ENCODE data around the gene MESP1.

Gene MESP1

DNA sequence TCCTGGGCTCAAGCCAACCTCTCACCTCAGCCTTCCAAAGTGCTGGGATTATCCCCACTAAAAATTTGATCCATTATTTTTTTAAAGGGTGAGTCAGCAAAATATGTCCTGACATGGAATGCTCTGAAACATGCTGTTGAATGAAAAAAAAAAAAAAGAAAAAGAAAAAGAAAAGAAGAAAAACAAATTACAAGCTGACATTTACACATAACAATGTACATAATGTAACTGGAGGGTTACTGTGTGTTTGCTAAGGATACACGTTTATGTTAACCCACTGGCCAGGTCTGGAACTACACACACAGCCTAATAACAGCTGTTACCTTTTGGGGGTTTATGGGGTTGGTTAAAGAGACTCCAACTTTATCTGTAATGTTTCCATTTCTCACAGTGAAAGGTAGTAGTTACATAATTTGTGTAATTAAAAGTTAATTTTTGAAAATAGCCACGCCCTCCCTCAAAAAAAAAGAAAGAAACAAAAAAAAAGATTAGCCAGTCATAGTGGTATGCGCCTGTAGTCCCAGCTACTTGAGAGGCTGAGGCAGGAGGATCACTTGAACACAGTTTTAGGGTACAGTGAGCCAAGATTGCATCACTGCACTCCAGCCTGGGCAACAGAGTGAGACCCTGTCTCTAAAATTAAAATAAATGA, 22.0 kb upstream of the MESP1 start:
- H3K27ac Mint-ChIP-seq, result no peak overlapping the region
- H3K27me3 Mint-ChIP-seq, result peaks cover 6% of the 10 kb centered on the region
- H3K4me1 Mint-ChIP-seq (ENCODE audit: low read depth), result peaks cover 1% of the 10 kb centered on the region
- no peaks in the 10 kb centered on the region for H3K9me3 Mint-ChIP-seq (ENCODE audit: low read depth)
- H3K4me3 Mint-ChIP-seq, result no peak overlapping the region
- H3K36me3 Mint-ChIP-seq, result no peaks in the 10 kb centered on the region

GRCh38 chr15:89770041-89770440, 19.0 kb upstream of the MESP1 start:
- Mint-ChIP-seq H3K4me1 (ENCODE audit: low read depth) (no peaks in the 10 kb centered on the region), H3K27me3 (peaks cover 2% of the 10 kb centered on the region), H3K9me3 (ENCODE audit: low read depth) (no peaks in the 10 kb centered on the region), H3K36me3 (no peaks in the 10 kb centered on the region), H3K27ac (peak overlapping the region; percentile 5), H3K4me3 (no peak overlapping the region)

GRCh38 chr15:89769366-89769765, 18.3 kb upstream of the MESP1 start:
- no peaks in the 10 kb centered on the region for H3K9me3 Mint-ChIP-seq (ENCODE audit: low read depth)
- no peaks in the 10 kb centered on the region for H3K4me1 Mint-ChIP-seq (ENCODE audit: low read depth)
- H3K27me3 Mint-ChIP-seq, result peaks cover 2% of the 10 kb centered on the region
- no peak overlapping the region for H3K4me3 Mint-ChIP-seq
- no peak overlapping the region for H3K27ac Mint-ChIP-seq
- H3K36me3 Mint-ChIP-seq, result no peaks in the 10 kb centered on the region

DNA sequence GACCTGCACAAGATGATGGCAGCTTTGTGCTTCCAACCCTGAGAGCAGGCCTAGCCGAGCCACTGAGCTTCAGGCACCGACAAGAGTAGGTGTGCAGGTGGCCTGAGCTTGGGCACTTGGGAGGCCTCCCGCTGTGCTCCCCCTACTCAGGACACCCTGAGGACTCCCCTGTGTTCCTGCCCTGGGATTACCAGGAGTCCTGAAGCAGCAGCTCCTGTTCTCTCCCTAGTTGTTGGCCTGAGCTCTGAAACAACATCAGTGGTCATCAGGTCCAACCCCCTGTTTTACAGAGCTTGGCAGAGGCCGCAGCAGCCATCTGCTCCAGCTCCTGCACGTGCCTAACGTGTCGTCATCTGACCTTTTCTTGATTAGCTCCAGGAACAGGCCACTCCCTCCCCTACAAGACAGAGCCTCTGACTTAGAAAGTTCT, 17.0 kb upstream of the MESP1 start:
- Mint-ChIP-seq H3K9me3 (ENCODE audit: low read depth) (no peaks in the 10 kb centered on the region), H3K4me3 (no peak overlapping the region), H3K4me1 (ENCODE audit: low read depth) (no peaks in the 10 kb centered on the region), H3K36me3 (no peaks in the 10 kb centered on the region), H3K27me3 (no peaks in the 10 kb centered on the region), H3K27ac (no peak overlapping the region)

GRCh38 chr15:89767411-89767915, 16.4 kb upstream of the MESP1 start:
- no peak overlapping the region for H3K27ac Mint-ChIP-seq
- H3K9me3 Mint-ChIP-seq (ENCODE audit: low read depth), result no peaks in the 10 kb centered on the region
- H3K4me3 Mint-ChIP-seq, result no peak overlapping the region
- H3K36me3 Mint-ChIP-seq, result no peaks in the 10 kb centered on the region
- H3K27me3 Mint-ChIP-seq, result no peaks in the 10 kb centered on the region
- no peaks in the 10 kb centered on the region for H3K4me1 Mint-ChIP-seq (ENCODE audit: low read depth)

DNA sequence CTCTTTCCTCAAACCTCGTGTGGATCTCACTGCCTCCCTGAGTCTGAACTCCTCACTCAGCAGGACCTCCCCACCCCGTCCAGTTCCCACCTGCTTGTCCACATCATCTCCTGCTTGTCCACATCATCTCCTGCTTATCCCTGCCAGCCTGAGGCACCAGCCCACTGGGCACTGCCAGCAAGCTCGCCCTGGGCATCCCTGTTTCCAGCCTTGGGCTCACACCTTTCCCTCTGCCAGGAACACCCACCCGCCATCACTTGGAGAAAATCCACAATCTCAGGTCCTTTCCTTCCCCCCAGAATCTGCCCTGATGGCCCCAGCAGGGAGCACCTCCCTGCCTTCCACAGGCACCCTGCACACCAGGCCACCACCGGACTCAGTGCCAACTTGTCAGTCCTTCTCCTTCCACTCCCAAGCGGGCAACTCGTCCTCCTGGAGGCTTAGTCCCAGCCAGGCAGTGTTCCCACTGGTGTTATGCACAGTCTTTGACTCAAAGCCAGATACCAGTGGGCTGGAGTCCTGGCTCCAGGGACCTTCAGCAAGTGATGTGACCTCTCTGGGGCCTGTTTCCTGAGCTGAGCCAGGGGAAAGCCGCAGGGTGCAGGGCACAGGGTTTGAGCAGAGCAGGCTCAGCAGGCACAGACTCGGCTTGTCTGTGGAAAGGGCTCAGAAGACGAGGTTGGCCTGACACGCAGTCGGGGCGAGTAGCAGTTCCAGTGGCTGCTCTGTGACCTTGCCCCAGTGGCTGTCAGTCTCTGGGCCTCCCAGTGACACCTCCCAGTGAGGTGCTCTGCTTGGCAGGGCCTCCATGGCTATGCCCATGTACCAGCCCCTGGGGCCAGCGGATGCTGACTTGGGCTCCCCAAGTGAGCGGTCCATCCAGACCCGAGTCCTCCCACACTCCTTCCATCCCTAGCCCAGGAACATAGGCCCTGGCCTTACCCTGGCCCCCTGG, 15.6 kb upstream of the MESP1 start:
- Mint-ChIP-seq H3K27me3 (no peaks in the 10 kb centered on the region), H3K36me3 (no peaks in the 10 kb centered on the region), H3K4me1 (ENCODE audit: low read depth) (no peaks in the 10 kb centered on the region), H3K4me3 (no peak overlapping the region), H3K27ac (no peak overlapping the region), H3K9me3 (ENCODE audit: low read depth) (no peaks in the 10 kb centered on the region)

DNA sequence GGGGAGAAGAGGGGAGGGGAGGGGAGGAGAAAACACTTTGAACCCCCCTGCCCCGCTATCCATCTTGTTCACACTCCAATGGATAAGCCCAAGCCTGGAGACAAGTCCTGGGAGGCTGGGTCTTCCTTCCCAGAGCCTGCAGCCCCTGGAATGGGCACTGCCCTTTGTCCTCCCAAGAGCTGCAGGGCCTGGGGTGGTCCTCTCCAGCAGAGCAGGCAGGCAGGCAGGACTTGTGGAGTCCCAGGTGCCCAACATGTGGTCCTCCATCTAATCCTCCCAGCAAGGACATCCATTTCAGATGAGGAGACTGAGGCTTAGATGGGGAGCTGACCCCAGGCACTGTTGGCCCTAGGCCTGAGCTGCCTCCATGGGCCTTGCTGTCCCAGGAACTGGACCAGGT, 14.6 kb upstream of the MESP1 start:
- Mint-ChIP-seq H3K4me1 (ENCODE audit: low read depth) (no peaks in the 10 kb centered on the region), H3K9me3 (ENCODE audit: low read depth) (no peaks in the 10 kb centered on the region), H3K27me3 (no peaks in the 10 kb centered on the region), H3K27ac (no peak overlapping the region), H3K4me3 (no peak overlapping the region), H3K36me3 (no peaks in the 10 kb centered on the region)

GRCh38 chr15:89761929-89762328, 10.9 kb upstream of the MESP1 start:
- Mint-ChIP-seq H3K36me3 (no peaks in the 10 kb centered on the region), H3K9me3 (ENCODE audit: low read depth) (no peaks in the 10 kb centered on the region), H3K4me3 (no peak overlapping the region), H3K4me1 (ENCODE audit: low read depth) (no peaks in the 10 kb centered on the region), H3K27ac (no peak overlapping the region), H3K27me3 (peaks cover 2% of the 10 kb centered on the region)

GRCh38 chr15:89761009-89761831, 10.2 kb upstream of the MESP1 start:
- no peaks in the 10 kb centered on the region for H3K36me3 Mint-ChIP-seq
- no peaks in the 10 kb centered on the region for H3K4me1 Mint-ChIP-seq (ENCODE audit: low read depth)
- H3K9me3 Mint-ChIP-seq (ENCODE audit: low read depth), result no peaks in the 10 kb centered on the region
- H3K4me3 Mint-ChIP-seq, result no peak overlapping the region
- peaks cover 2% of the 10 kb centered on the region for H3K27me3 Mint-ChIP-seq
- H3K27ac Mint-ChIP-seq, result no peak overlapping the region

- H3K4me1 Mint-ChIP-seq (ENCODE audit: low read depth), result no peaks in the 10 kb centered on the region
- H3K36me3 Mint-ChIP-seq, result no peaks in the 10 kb centered on the region
- H3K27ac Mint-ChIP-seq, result no peak overlapping the region
- no peak overlapping the region for H3K4me3 Mint-ChIP-seq
- H3K27me3 Mint-ChIP-seq, result peaks cover 2% of the 10 kb centered on the region
- no peaks in the 10 kb centered on the region for H3K9me3 Mint-ChIP-seq (ENCODE audit: low read depth)
Observed at GRCh38 chr15:89760303-89761008, 9.4 kb upstream of the MESP1 start.

GRCh38 chr15:89759835-89760234, 8.8 kb upstream of the MESP1 start:
- Mint-ChIP-seq H3K4me3 (no peak overlapping the region), H3K4me1 (ENCODE audit: low read depth) (no peaks in the 10 kb centered on the region), H3K27ac (no peak overlapping the region), H3K27me3 (peaks cover 4% of the 10 kb centered on the region), H3K9me3 (ENCODE audit: low read depth) (no peaks in the 10 kb centered on the region), H3K36me3 (no peaks in the 10 kb centered on the region)

GRCh38 chr15:89758981-89759380, 7.9 kb upstream of the MESP1 start:
- peaks cover 6% of the 10 kb centered on the region for H3K27me3 Mint-ChIP-seq
- H3K36me3 Mint-ChIP-seq, result no peaks in the 10 kb centered on the region
- H3K4me1 Mint-ChIP-seq (ENCODE audit: low read depth), result no peaks in the 10 kb centered on the region
- no peak overlapping the region for H3K27ac Mint-ChIP-seq
- H3K4me3 Mint-ChIP-seq, result no peak overlapping the region
- H3K9me3 Mint-ChIP-seq (ENCODE audit: low read depth), result no peaks in the 10 kb centered on the region

DNA sequence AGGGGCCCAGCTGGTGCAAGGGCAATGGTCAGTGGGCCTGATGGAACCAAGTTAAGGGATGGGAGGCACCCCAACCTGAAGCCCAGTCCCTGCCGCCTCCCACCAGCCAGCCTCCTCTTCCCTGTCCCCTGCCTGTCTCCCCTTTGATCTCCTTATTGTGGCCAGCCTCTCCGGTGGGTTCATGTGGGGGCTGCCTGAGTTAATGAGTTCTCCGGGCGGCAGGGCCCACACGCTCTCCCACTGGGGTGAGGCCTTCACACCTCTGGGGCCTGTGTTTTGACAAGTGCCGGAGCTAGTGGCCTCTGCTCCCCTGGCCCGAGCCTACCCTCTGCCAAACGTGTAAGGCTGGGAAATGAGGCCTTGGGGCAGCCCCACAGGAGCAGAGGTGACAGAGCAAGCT, 7.2 kb upstream of the MESP1 start:
- no peaks in the 10 kb centered on the region for H3K4me1 Mint-ChIP-seq (ENCODE audit: low read depth)
- H3K27ac Mint-ChIP-seq, result no peak overlapping the region
- no peaks in the 10 kb centered on the region for H3K36me3 Mint-ChIP-seq
- no peak overlapping the region for H3K4me3 Mint-ChIP-seq
- H3K27me3 Mint-ChIP-seq, result peaks cover 6% of the 10 kb centered on the region
- H3K9me3 Mint-ChIP-seq (ENCODE audit: low read depth), result no peaks in the 10 kb centered on the region

DNA sequence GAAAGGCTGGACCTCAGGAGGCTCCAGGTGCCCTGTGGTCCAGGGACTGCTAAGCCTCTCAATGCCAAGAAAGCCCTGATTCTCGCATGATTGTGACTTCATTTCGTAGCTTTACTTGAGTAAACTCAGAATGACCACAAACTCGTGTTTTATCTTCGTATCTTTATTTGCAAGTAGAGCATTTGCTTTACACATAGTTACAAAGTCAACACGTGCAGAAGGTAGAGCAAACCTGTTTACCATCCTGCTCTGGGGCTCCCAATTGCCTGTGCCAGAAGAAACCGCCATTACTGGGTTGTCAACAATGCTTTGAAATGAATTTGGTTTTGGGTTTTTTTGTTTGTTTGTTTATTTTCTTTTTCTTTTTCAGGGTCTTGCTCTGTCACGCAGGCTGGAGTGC, 5.8 kb upstream of the MESP1 start:
- Mint-ChIP-seq H3K36me3 (no peaks in the 10 kb centered on the region), H3K4me3 (no peak overlapping the region), H3K27me3 (peaks cover 10% of the 10 kb centered on the region), H3K27ac (no peak overlapping the region), H3K9me3 (ENCODE audit: low read depth) (no peaks in the 10 kb centered on the region), H3K4me1 (ENCODE audit: low read depth) (no peaks in the 10 kb centered on the region)

Data from activated naive CD8-positive, alpha-beta T cell (primary cell).